Right atrium auricular region (tissue), 2 donors: ENCODE measurements around the gene BEND6. TPM values are rescaled to one million over a fixed set of nuclear protein-coding genes. Genes with fewer than 3 reads are reported as not detected.
"Not testable (repeated sequence)": the region's sequence is repeated elsewhere in the genome, so short reads cannot be mapped to it uniquely, and the experiment has no call there.

Source experiments
- DNase-seq: peaks from one replicate; pipeline ENCODE4 v3.0.0-alpha.2; 2019; ENCODE audit warnings: low spot score
- H3K27ac ChIP-seq, 2 donors: fragments of 200-600 bp; sonication (generic); 1 replicate in 1 of 2; 2 replicates in 1 of 2; pipeline ENCODE4 v1.5.1; 2016 to 2019
- H3K27me3 ChIP-seq, 2 donors: fragments of 200-600 bp; sonication (generic); one replicate each; pipeline versions ENCODE4 v1.5.1 to v1.6.0; 2017 to 2019
- H3K36me3 ChIP-seq: fragments of 200-600 bp; sonication (generic); one replicate; pipeline ENCODE4 v1.5.1; 2016
- H3K4me1 ChIP-seq, 2 donors: fragments of 200-600 bp; sonication (generic); one replicate each; pipeline versions ENCODE4 v1.5.1 to v1.6.0; 2017 to 2019
- H3K4me3 ChIP-seq, 2 donors: fragments of 200-600 bp; sonication (generic); 1 replicate in 1 of 2; 2 replicates in 1 of 2; pipeline ENCODE4 v1.5.1; 2017 to 2019; ENCODE audit warnings: mild to moderate bottlenecking in 1 of 2, moderate library complexity in 1 of 2
- H3K9me3 ChIP-seq, 2 donors: fragments of 200-600 bp; sonication (generic); one replicate each; pipeline ENCODE4 v1.5.1; 2019
- CTCF ChIP-seq, 2 donors: fragments of 200-600 bp; sonication (generic); IDR thresholded peaks; one replicate each; pipeline ENCODE4 v1.5.1; 2019; ENCODE audit warnings: antibody characterized with exemption in 2 of 2
- total RNA-seq, 2 donors: library from RNA; depleted of rRNA; stranded (reverse); fragments of >200 nt; gene quantifications; one replicate each; pipeline ENCODE4 v1.1.0, GENCODE V29; 2016

Gene BEND6
- total RNA-seq, 2 donors from 2014 or later = 0.43 to 5.9 TPM

GRCh38 chr6:56999049-56999448 is 44.1 kb downstream of the BEND6 start:
- Histone ChIP-seq H3K4me1 (no peaks in the 10 kb centered on the region), H3K27me3 (no peaks in the 10 kb centered on the region), H3K27ac (no peak overlapping the region), H3K9me3 (peaks cover 0 to 9% of the 10 kb centered on the region in 2 donors), H3K4me3 (no peak overlapping the region), H3K36me3 (no peaks in the 10 kb centered on the region)
- DNase-seq = no peak
- TF ChIP-seq CTCF (IDR thresholded peaks at IDR 0.05) = no peak

GRCh38 chr6:56999748-57000147 is 44.8 kb downstream of the BEND6 start:
- not testable (repeated sequence) for H3K4me1 ChIP-seq, H3K27me3 ChIP-seq, DNase-seq, H3K36me3 ChIP-seq, H3K9me3 ChIP-seq, H3K4me3 ChIP-seq, H3K27ac ChIP-seq

GRCh38 chr6:57002197-57002596 is 47.3 kb downstream of the BEND6 start:
- no peaks in the 10 kb centered on the region for H3K4me1 ChIP-seq
- no peak overlapping the region for H3K27ac ChIP-seq
- peaks cover 0 to 9% of the 10 kb centered on the region in 2 donors for H3K9me3 ChIP-seq
- no peak for DNase-seq
- TF ChIP-seq CTCF (IDR thresholded peaks at IDR 0.05) = no peak
- H3K4me3 ChIP-seq = no peak overlapping the region
- no peaks in the 10 kb centered on the region for H3K27me3 ChIP-seq
- H3K36me3 ChIP-seq = no peaks in the 10 kb centered on the region

- DNase-seq = no peak
- Histone ChIP-seq H3K4me3 (no peak overlapping the region), H3K36me3 (no peaks in the 10 kb centered on the region), H3K27ac (no peak overlapping the region), H3K4me1 (no peaks in the 10 kb centered on the region), H3K9me3 (peaks cover 0 to 2% of the 10 kb centered on the region in 2 donors), H3K27me3 (no peaks in the 10 kb centered on the region)
- no peak for TF ChIP-seq CTCF (IDR thresholded peaks at IDR 0.05)
These were observed 49.4 kb downstream of the BEND6 start for GRCh38 chr6:57004292-57004691.

GRCh38 chr6:57006101-57006500 is 51.2 kb downstream of the BEND6 start:
- no peak for TF ChIP-seq CTCF (IDR thresholded peaks at IDR 0.05)
- Histone ChIP-seq H3K27ac (no peak overlapping the region), H3K9me3 (no peaks in the 10 kb centered on the region), H3K27me3 (no peaks in the 10 kb centered on the region), H3K4me1 (no peaks in the 10 kb centered on the region), H3K36me3 (no peaks in the 10 kb centered on the region), H3K4me3 (no peak overlapping the region)
- DNase-seq = no peak

- not testable (repeated sequence) for H3K36me3 ChIP-seq, H3K27ac ChIP-seq, H3K9me3 ChIP-seq, H3K4me3 ChIP-seq, DNase-seq, H3K4me1 ChIP-seq, H3K27me3 ChIP-seq
These were observed 53.2 kb downstream of the BEND6 start for GRCh38 chr6:57008069-57008468.

- Histone ChIP-seq H3K27me3 (no peaks in the 10 kb centered on the region), H3K4me1 (no peaks in the 10 kb centered on the region), H3K4me3 (no peak overlapping the region), H3K9me3 (no peaks in the 10 kb centered on the region), H3K27ac (no peak overlapping the region), H3K36me3 (no peaks in the 10 kb centered on the region)
- no peak for DNase-seq
- TF ChIP-seq CTCF (IDR thresholded peaks at IDR 0.05) = no peak
These were observed 58.6 kb downstream of the BEND6 start for GRCh38 chr6:57013521-57013926.
